Muscle layer of duodenum (tissue), 2 donors: ENCODE measurements around the gene LRRC45.

Experiments
- H3K27ac ChIP-seq: one replicate; pipeline ENCODE4 v1.7.0; 2013; ENCODE audit warnings: mild to moderate bottlenecking, low read length
- H3K27me3 ChIP-seq: one replicate; pipeline ENCODE4 v1.7.0; 2013; ENCODE audit warnings: low read depth, mild to moderate bottlenecking, control low read depth, low read length
- H3K36me3 ChIP-seq, 2 donors: one replicate each; pipeline ENCODE4 v1.7.0; 2013; ENCODE audit warnings: low read length in 2 of 2, control low read depth in 1 of 2, mild to moderate bottlenecking in 1 of 2; ENCODE audit not compliant: insufficient read depth in 2 of 2, control insufficient read depth in 1 of 2
- H3K4me1 ChIP-seq, 2 donors: one replicate each; pipeline ENCODE4 v1.7.0; 2013; ENCODE audit warnings: low read length in 2 of 2, mild to moderate bottlenecking in 2 of 2, control low read depth in 1 of 2, moderate library complexity in 1 of 2; ENCODE audit not compliant: insufficient read depth in 2 of 2, control insufficient read depth in 1 of 2
- H3K4me3 ChIP-seq, 2 donors: one replicate each; pipeline ENCODE4 v1.7.0; 2013; ENCODE audit warnings: low read length in 2 of 2, low read depth in 1 of 2, mild to moderate bottlenecking in 1 of 2
- H3K9me3 ChIP-seq, 2 donors: one replicate each; pipeline ENCODE4 v1.7.0; 2013; ENCODE audit warnings: low read length in 2 of 2, control low read depth in 1 of 2, mild to moderate bottlenecking in 1 of 2; ENCODE audit not compliant: control insufficient read depth in 1 of 2
- donor health status: healthy.

Gene LRRC45

DNA sequence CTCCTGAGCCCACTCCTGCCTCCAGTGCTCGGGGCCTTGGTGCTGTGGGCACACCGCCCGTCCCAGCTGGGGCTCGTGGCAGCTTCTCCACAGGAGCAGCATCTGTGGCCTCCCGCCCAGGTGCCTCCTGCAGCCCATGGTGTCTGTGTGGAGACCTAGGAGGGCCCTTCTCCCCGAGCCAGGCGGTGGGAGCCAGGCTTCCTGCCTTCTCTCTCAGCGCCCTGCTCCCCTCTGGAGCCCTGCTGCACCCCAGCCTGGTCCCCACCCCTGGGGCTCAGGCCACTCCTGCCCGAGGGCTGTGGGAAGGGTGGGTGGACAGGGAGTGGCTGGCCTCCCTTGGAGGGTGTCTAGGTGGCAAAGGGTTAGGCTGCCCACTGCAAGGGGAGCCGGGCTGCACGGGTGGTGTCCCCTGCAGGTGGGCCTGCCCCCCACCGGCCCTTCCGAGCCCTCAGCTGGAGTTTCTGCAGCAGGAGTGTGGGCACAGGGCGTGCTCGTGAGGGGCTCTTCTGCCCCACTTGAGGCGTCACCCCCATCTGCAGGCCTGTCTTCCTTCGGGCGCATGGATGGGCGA, 11.4 kb upstream of the LRRC45 start:
- H3K4me3 ChIP-seq, result no peak overlapping the region
- H3K27ac ChIP-seq, result no peak overlapping the region
- no peaks in the 10 kb centered on the region for H3K27me3 ChIP-seq
- no peaks in the 10 kb centered on the region for H3K9me3 ChIP-seq
- H3K36me3 ChIP-seq, result peaks cover 0 to 8% of the 10 kb centered on the region in 2 donors
- H3K4me1 ChIP-seq, result peaks cover 0 to 10% of the 10 kb centered on the region in 2 donors

- no peak overlapping the region for H3K4me3 ChIP-seq
- no peaks in the 10 kb centered on the region for H3K9me3 ChIP-seq
- H3K27ac ChIP-seq, result no peak overlapping the region
- peaks cover 0 to 11% of the 10 kb centered on the region in 2 donors for H3K36me3 ChIP-seq
- H3K4me1 ChIP-seq, result peaks cover 0 to 6% of the 10 kb centered on the region in 2 donors
- no peaks in the 10 kb centered on the region for H3K27me3 ChIP-seq
These were observed 10.9 kb upstream of the LRRC45 start for GRCh38 chr17:82012261-82012639.

DNA sequence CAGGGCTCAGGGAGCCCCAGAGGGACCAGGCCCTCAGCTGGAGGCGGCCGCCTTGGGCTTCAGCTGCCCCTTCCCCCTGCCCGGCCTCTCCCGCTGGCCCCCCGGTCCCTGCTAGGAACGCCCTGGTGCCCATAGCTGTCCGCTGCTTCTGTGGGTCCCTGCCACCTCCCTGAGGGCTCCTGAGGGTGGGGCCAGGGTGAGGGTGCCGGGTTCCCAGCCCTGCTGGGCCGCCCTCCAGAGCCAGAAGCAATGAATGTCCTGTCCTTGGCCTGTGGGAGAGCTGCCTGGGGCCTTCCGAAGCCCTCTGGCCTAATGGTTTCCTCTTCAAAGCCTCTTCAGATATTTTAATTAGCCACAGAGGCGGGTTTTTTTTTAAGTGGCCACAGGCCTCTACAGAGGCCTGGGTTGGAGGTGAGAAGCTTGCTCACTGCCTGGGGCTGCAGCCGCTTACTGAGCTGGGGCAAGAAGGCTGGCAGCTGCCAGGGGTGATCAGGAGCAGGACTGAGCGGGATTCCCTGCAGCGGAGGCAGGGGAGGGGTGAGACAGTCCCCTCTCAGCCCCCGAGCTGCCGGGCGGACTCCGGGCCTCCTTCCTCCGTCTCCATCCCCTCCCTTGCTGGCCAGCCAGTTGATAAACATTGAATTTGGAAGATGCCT, 10.3 kb upstream of the LRRC45 start:
- Histone ChIP-seq H3K9me3 (no peaks in the 10 kb centered on the region), H3K36me3 (peaks cover 0 to 11% of the 10 kb centered on the region in 2 donors), H3K27me3 (no peaks in the 10 kb centered on the region), H3K4me1 (peaks cover 0 to 6% of the 10 kb centered on the region in 2 donors), H3K27ac (no peak overlapping the region), H3K4me3 (no peak overlapping the region)

GRCh38 chr17:82013341-82013740, 9.8 kb upstream of the LRRC45 start:
- Histone ChIP-seq H3K4me3 (no peak overlapping the region), H3K4me1 (peaks cover 0 to 6% of the 10 kb centered on the region in 2 donors), H3K36me3 (peaks cover 0 to 15% of the 10 kb centered on the region in 2 donors), H3K27me3 (no peaks in the 10 kb centered on the region), H3K27ac (no peak overlapping the region), H3K9me3 (no peaks in the 10 kb centered on the region)

GRCh38 chr17:82013772-82014321, 9.3 kb upstream of the LRRC45 start:
- Histone ChIP-seq H3K27ac (no peak overlapping the region), H3K9me3 (no peaks in the 10 kb centered on the region)

GRCh38 chr17:82014432-82014831, 8.7 kb upstream of the LRRC45 start:
- no peaks in the 10 kb centered on the region for H3K27me3 ChIP-seq
- no peak overlapping the region for H3K4me3 ChIP-seq
- H3K9me3 ChIP-seq, result no peaks in the 10 kb centered on the region
- H3K4me1 ChIP-seq, result peaks cover 0 to 6% of the 10 kb centered on the region in 2 donors
- no peak overlapping the region for H3K27ac ChIP-seq
- peaks cover 0 to 15% of the 10 kb centered on the region in 2 donors for H3K36me3 ChIP-seq

More at GRCh38 chr17:82013772-82014321, 9.3 kb upstream of the LRRC45 start:
- H3K4me1 ChIP-seq, result peaks cover 0 to 6% of the 10 kb centered on the region in 2 donors
- H3K36me3 ChIP-seq, result peaks cover 0 to 19% of the 10 kb centered on the region in 2 donors
- H3K27me3 ChIP-seq, result no peaks in the 10 kb centered on the region
- H3K4me3 ChIP-seq, result no peak overlapping the region

- H3K27me3 ChIP-seq, result no peaks in the 10 kb centered on the region
- no peaks in the 10 kb centered on the region for H3K9me3 ChIP-seq
- peaks cover 0 to 6% of the 10 kb centered on the region in 2 donors for H3K4me1 ChIP-seq
- no peak overlapping the region for H3K4me3 ChIP-seq
- no peak overlapping the region for H3K27ac ChIP-seq
- peaks cover 0 to 14% of the 10 kb centered on the region in 2 donors for H3K36me3 ChIP-seq
These were observed 8.2 kb upstream of the LRRC45 start for GRCh38 chr17:82014971-82015310.

GRCh38 chr17:82015311-82015971, 7.7 kb upstream of the LRRC45 start:
- peaks cover 0 to 14% of the 10 kb centered on the region in 2 donors for H3K36me3 ChIP-seq
- H3K27me3 ChIP-seq, result no peaks in the 10 kb centered on the region
- H3K4me1 ChIP-seq, result peaks cover 0 to 6% of the 10 kb centered on the region in 2 donors
- H3K9me3 ChIP-seq, result no peaks in the 10 kb centered on the region
- H3K27ac ChIP-seq, result no peak overlapping the region
- no peak overlapping the region for H3K4me3 ChIP-seq

GRCh38 chr17:82016061-82016874, 6.8 kb upstream of the LRRC45 start:
- H3K4me1 ChIP-seq, result peaks cover 0 to 9% of the 10 kb centered on the region in 2 donors

DNA sequence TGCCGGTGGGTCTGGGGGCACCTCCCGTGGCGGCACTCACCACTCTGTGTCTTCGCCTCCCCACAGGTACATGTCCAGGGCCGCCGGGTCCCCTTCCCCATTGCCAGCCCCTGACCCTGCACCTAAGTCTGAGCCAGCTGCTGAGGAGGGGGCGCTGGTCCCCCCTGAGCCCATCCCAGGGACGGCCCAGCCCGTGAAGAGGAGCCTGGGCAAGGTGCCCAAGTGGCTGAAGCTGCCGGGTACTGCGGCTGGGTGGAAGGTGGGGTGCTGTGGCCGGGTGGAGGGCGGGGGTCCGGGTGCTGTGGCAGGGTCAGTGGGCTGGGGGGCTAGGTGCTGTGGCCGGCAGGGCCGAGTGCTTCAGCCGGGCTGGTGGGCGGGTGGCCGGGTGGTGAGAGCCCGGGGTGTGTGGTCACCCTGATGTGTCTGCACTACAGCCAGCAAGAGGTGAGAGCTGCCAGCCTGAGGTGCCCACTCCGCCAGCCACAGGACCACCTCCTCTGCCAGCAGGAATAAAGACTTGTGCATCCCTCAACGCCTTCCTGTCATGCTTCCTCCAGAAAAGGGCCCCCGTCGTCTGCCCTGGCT, 6.1 kb upstream of the LRRC45 start:
- peaks cover 0 to 14% of the 10 kb centered on the region in 2 donors for H3K36me3 ChIP-seq
- H3K4me1 ChIP-seq, result peaks cover 5 to 16% of the 10 kb centered on the region in 2 donors
- no peak overlapping the region for H3K4me3 ChIP-seq
- no peak overlapping the region for H3K27ac ChIP-seq
- H3K9me3 ChIP-seq, result no peaks in the 10 kb centered on the region
- H3K27me3 ChIP-seq, result no peaks in the 10 kb centered on the region

More at GRCh38 chr17:82016061-82016874, 6.8 kb upstream of the LRRC45 start:
- Histone ChIP-seq H3K27me3 (no peaks in the 10 kb centered on the region), H3K27ac (no peak overlapping the region), H3K9me3 (no peaks in the 10 kb centered on the region), H3K4me3 (no peak overlapping the region), H3K36me3 (peaks cover 0 to 14% of the 10 kb centered on the region in 2 donors)
